ENCODE data around the gene PPP2R2C. TPM values are rescaled to one million over a fixed set of nuclear protein-coding genes. Genes with fewer than 3 reads are reported as not detected.

The PPP2R2C gene
- polyA plus RNA-seq, 1 of the 3 experiments (the other 2 are of a cell fraction), result 0.21 TPM

GRCh38 chr4:6339818-6340445 lies 132.5 kb downstream of the PPP2R2C start:
- no peaks in the 10 kb centered on the region for H3K4me1 ChIP-seq (ENCODE audit: control insufficient read depth in 1 of 2, insufficient read depth in 2 of 2, low read depth in 1 of 2, low read length in 1 of 2)
- H3K27ac ChIP-seq (ENCODE audit: low read depth in 2 of 2, low read length in 1 of 2), result no peak overlapping the region
- ChIA-PET CTCF (interaction anchor here (1.6 to 12.4 kb wide), 5 partner anchors 10 to 341 kb away, joined by 3 to 123 read pairs (median 8); no protein-coding TSS in a partner anchor), POLR2A (no interaction called here)
- no peaks in the 10 kb centered on the region for H4K20me1 ChIP-seq (ENCODE audit: insufficient read depth)
- H2AFZ ChIP-seq (ENCODE audit: low read depth), result no peak overlapping the region
- H3F3A ChIP-seq (replicated peaks; ENCODE audit: insufficient read depth), result no peaks in the 10 kb centered on the region
- no peak for DNase-seq
- TF ChIP-seq NFIC (IDR thresholded peaks at IDR 0.05; ENCODE audit: borderline replicate concordance), result no peak
- TF ChIP-seq FOXJ3 (CRISPR knock-in tag; IDR thresholded peaks at IDR 0.05), result no peak
- TF ChIP-seq FOSL2 (IDR thresholded peaks at IDR 0.05; ENCODE audit: borderline replicate concordance, low read depth), result no peak
- TF ChIP-seq TAF1 (IDR thresholded peaks at IDR 0.05; ENCODE audit: borderline replicate concordance, low read depth, low read length), result no peak
- no peak for TF ChIP-seq RFX5 (IDR thresholded peaks at IDR 0.05; ENCODE audit: low read length)
- TF ChIP-seq MAX (IDR thresholded peaks at IDR 0.05; ENCODE audit: low read depth), result no peak
- no peak for TF ChIP-seq ZBTB33 (IDR thresholded peaks at IDR 0.05; ENCODE audit: borderline replicate concordance, low read depth)
- TF ChIP-seq MEF2A (IDR thresholded peaks at IDR 0.05; ENCODE audit: borderline replicate concordance, low read depth), result no peak
- no peak for TF ChIP-seq MXI1 (IDR thresholded peaks at IDR 0.05; ENCODE audit: low read depth, low read length)
- TF ChIP-seq JUND (IDR thresholded peaks at IDR 0.05), result no peak
- no peak for TF ChIP-seq RAD21 (IDR thresholded peaks at IDR 0.05; ENCODE audit: low read length)
- no peak for TF ChIP-seq TCF12 (IDR thresholded peaks at IDR 0.05)
- no peak for TF ChIP-seq USF1 (IDR thresholded peaks at IDR 0.05; ENCODE audit: borderline replicate concordance, low read depth)
- no peak overlapping the region for H3K9ac ChIP-seq
- H3K36me3 ChIP-seq (replicated peaks in 1 of 2; ENCODE audit: control insufficient read depth in 1 of 2, insufficient read depth in 2 of 2, low read length in 1 of 2), result no peaks in the 10 kb centered on the region
- no peak overlapping the region for H3K4me3 ChIP-seq (ENCODE audit: low read depth in 2 of 2, low read length in 1 of 2)
- no peak overlapping the region for H3K4me2 ChIP-seq
- no peaks in the 10 kb centered on the region for H3K79me2 ChIP-seq (ENCODE audit: insufficient read depth)
- H3K9me3 ChIP-seq, result no peaks in the 10 kb centered on the region
- H3K9me2 ChIP-seq, result no peaks in the 10 kb centered on the region
- 41% methylated on average over 4 of the region's 13 CpGs for WGBS (ENCODE audit: low lambda C conversion rate)
- no peaks in the 10 kb centered on the region for H3K27me3 ChIP-seq (ENCODE audit: insufficient read depth)

GRCh38 chr4:6338951-6339817 lies 133.2 kb downstream of the PPP2R2C start:
- TF ChIP-seq EP300 (IDR thresholded peaks at IDR 0.05; ENCODE audit: borderline replicate concordance in 1 of 2, low read depth in 1 of 2, low read length in 1 of 2) (no peak), PBX3 (IDR thresholded peaks at IDR 0.05) (no peak), JUND (IDR thresholded peaks at IDR 0.05) (no peak), GABPA (IDR thresholded peaks at IDR 0.05; ENCODE audit: low read depth) (no peak), MEF2A (IDR thresholded peaks at IDR 0.05; ENCODE audit: borderline replicate concordance, low read depth) (no peak), FOXM1 (IDR thresholded peaks at IDR 0.05; ENCODE audit: low read depth) (no peak)
- CTCF ChIA-PET, result interaction anchor here (1.4 to 12.4 kb wide), 5 partner anchors 10 to 341 kb away, joined by 5 to 123 read pairs (median 8); no protein-coding TSS in a partner anchor
- Histone ChIP-seq H3K4me3 (ENCODE audit: low read depth in 2 of 2, low read length in 1 of 2) (no peak overlapping the region), H3K9me2 (no peaks in the 10 kb centered on the region), H3K27ac (ENCODE audit: low read depth in 2 of 2, low read length in 1 of 2) (no peak overlapping the region), H3K9ac (no peak overlapping the region), H3K27me3 (ENCODE audit: insufficient read depth) (no peaks in the 10 kb centered on the region), H2AFZ (ENCODE audit: low read depth) (no peak overlapping the region), H3K36me3 (replicated peaks in 1 of 2; ENCODE audit: control insufficient read depth in 1 of 2, insufficient read depth in 2 of 2, low read length in 1 of 2) (no peaks in the 10 kb centered on the region), H3K4me2 (no peak overlapping the region), H3K79me2 (ENCODE audit: insufficient read depth) (no peaks in the 10 kb centered on the region), H4K20me1 (ENCODE audit: insufficient read depth) (no peaks in the 10 kb centered on the region), H3K4me1 (ENCODE audit: control insufficient read depth in 1 of 2, insufficient read depth in 2 of 2, low read depth in 1 of 2, low read length in 1 of 2) (no peaks in the 10 kb centered on the region), H3K9me3 (no peaks in the 10 kb centered on the region), H3F3A (replicated peaks; ENCODE audit: insufficient read depth) (no peaks in the 10 kb centered on the region)
- WGBS (ENCODE audit: low lambda C conversion rate), result 32% methylated on average over 8 of the region's 12 CpGs
- no peak for DNase-seq
- POLR2A ChIA-PET, result no interaction called here

All from SK-N-SH (cell line).